ENCODE data around the gene ANKRD10. TPM values are rescaled to one million over a fixed set of nuclear protein-coding genes. Genes with fewer than 3 reads are reported as not detected.
"Not testable (repeated sequence)": the region's sequence is repeated elsewhere in the genome, so short reads cannot be mapped to it uniquely, and the experiment has no call there.

ANKRD10 gene
- total RNA-seq, 1 experiment from 2014 or later: 219 TPM

DNA sequence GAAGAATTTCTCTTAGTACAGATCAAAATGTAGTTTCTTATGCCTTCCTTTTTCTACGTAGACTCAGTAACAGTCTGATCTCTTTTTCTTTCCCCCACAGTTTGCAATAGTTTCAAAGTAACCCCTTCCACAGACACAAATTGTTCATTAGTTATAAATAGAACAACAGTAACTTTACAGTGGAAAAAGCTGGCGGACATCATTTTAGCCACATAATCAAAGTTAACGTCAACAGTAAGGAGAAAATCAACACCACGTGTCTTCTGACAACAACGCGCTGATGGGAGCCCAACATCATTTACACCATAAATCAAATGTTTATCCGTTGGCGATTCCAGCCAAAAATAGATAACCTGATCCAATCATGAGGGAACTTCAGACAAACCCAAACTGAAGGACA is 76.8 kb downstream of the ANKRD10 start:
- H3K4me3 Mint-ChIP-seq: no peak overlapping the region
- peaks cover 11% of the 10 kb centered on the region for H3K9me3 Mint-ChIP-seq
- no peaks in the 10 kb centered on the region; the same call in 1 of the 2 replicates for H3K27me3 Mint-ChIP-seq (ENCODE audit: low read depth)
- ChIA-PET POLR2A (no interaction called here), CTCF (no interaction called here)
- DNase-seq (ENCODE audit: low spot score) (no peak), ATAC-seq (no peak)
- peaks cover 17% of the 10 kb centered on the region for H3K4me1 Mint-ChIP-seq
- no peak for TF ChIP-seq KAT7 (CRISPR knock-in tag; IDR thresholded peaks at IDR 0.05; ENCODE audit: borderline replicate concordance)
- TF ChIP-seq MYBL2 (CRISPR knock-in tag; IDR thresholded peaks at IDR 0.05): no peak
- TF ChIP-seq, protein P1, sequence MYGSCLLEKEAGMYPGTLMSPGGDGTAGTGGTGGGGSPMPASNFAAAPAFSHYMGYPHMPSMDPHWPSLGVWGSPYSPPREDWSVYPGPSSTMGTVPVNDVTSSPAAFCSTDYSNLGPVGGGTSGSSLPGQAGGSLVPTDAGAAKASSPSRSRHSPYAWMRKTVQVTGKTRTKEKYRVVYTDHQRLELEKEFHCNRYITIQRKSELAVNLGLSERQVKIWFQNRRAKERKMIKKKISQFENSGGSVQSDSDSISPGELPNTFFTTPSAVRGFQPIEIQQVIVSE (CRISPR knock-in tag; IDR thresholded peaks at IDR 0.05; ENCODE audit: borderline replicate concordance): no peak
- TF ChIP-seq CBFB (CRISPR knock-in tag; IDR thresholded peaks at IDR 0.05; ENCODE audit: low read depth): no peak
- TF ChIP-seq, protein P2, sequence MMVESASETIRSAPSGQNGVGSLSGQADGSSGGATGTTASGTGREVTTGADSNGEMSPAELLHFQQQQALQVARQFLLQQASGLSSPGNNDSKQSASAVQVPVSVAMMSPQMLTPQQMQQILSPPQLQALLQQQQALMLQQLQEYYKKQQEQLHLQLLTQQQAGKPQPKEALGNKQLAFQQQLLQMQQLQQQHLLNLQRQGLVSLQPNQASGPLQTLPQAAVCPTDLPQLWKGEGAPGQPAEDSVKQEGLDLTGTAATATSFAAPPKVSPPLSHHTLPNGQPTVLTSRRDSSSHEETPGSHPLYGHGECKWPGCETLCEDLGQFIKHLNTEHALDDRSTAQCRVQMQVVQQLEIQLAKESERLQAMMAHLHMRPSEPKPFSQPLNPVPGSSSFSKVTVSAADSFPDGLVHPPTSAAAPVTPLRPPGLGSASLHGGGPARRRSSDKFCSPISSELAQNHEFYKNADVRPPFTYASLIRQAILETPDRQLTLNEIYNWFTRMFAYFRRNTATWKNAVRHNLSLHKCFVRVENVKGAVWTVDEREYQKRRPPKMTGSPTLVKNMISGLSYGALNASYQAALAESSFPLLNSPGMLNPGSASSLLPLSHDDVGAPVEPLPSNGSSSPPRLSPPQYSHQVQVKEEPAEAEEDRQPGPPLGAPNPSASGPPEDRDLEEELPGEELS (CRISPR knock-in tag; IDR thresholded peaks at IDR 0.05): no peak
- no peak for TF ChIP-seq JUN (CRISPR knock-in tag; IDR thresholded peaks at IDR 0.05)
- TF ChIP-seq CREB1 (CRISPR knock-in tag; IDR thresholded peaks at IDR 0.05): no peak
- H3K27ac Mint-ChIP-seq: no peak overlapping the region
- H3K36me3 Mint-ChIP-seq: peaks cover 4% of the 10 kb centered on the region; the same call in 1 of the 2 replicates

DNA sequence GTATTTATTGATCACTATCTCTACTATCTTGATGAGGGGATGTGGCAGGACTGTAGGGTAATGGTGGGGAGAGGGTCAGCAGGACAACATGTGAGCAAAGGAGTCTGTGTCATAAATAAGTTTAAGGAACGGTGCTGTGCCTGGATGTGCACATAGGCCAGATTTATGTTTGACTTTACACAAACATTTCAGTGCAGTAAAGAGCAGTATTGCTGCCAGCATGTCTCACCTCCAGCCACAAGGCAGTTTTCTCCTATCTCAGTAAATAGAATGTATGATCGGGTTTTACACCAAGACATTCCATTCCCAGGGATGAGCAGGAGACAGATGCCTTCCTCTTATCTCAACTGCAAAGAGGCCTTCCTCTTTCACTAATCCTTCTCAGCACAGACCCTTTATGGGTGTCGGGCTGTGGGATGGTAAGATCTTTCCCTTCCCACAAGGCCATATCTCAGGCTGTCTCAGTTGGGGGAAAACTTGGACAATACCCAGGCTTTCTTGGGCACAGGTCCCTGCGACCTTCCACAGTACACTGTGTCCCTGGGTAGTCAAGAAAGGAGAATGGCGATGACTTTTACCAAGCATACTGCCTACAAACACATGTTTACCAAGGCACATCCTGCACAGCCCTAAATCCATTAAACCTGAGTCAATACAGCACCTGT is 77.3 kb downstream of the ANKRD10 start:
- CTCF ChIA-PET; DNase-seq (ENCODE audit: low spot score); H3K4me3 Mint-ChIP-seq; H3K36me3 Mint-ChIP-seq; H3K27me3 Mint-ChIP-seq (ENCODE audit: low read depth); POLR2A ChIA-PET; ATAC-seq: not testable (repeated sequence)
- H3K27ac Mint-ChIP-seq: peak overlapping the region; percentile 64; the same call in 1 of the 2 replicates
- peaks cover 11% of the 10 kb centered on the region for H3K9me3 Mint-ChIP-seq
- H3K4me1 Mint-ChIP-seq: peaks cover 17% of the 10 kb centered on the region

DNA sequence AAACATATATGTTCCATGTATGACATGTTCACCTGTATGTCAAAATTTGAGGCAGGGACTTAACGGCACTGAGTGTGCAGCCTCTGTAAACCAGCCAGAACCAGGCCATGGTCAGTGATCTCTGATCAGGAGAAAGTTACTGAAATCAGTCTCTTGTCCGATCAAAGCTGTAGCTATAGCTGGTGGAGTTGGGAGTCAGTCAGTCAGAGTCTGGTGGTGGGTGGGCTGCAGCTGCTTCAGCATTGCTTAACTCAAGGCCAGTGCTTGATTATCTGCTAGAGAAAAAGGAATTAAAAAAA is 78.3 kb downstream of the ANKRD10 start:
- H3K4me3 Mint-ChIP-seq: no peak overlapping the region
- DNase-seq (ENCODE audit: low spot score) (no peak), ATAC-seq (no peak)
- ChIA-PET POLR2A (no interaction called here), CTCF (no interaction called here)
- H3K27me3 Mint-ChIP-seq (ENCODE audit: low read depth): no peaks in the 10 kb centered on the region; the same call in 1 of the 2 replicates
- TF ChIP-seq ZNF416 (CRISPR knock-in tag; IDR thresholded peaks at IDR 0.05) (no peak), KAT7 (CRISPR knock-in tag; IDR thresholded peaks at IDR 0.05; ENCODE audit: borderline replicate concordance) (no peak), ZNF671 (CRISPR knock-in tag; IDR thresholded peaks at IDR 0.05) (no peak)
- TF ChIP-seq, protein P3, sequence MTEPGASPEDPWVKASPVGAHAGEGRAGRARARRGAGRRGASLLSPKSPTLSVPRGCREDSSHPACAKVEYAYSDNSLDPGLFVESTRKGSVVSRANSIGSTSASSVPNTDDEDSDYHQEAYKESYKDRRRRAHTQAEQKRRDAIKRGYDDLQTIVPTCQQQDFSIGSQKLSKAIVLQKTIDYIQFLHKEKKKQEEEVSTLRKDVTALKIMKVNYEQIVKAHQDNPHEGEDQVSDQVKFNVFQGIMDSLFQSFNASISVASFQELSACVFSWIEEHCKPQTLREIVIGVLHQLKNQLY (CRISPR knock-in tag; IDR thresholded peaks at IDR 0.05): no peak
- TF ChIP-seq, protein P4, sequence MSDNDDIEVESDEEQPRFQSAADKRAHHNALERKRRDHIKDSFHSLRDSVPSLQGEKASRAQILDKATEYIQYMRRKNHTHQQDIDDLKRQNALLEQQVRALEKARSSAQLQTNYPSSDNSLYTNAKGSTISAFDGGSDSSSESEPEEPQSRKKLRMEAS (CRISPR knock-in tag; IDR thresholded peaks at IDR 0.05): no peak
- TF ChIP-seq, protein P5, sequence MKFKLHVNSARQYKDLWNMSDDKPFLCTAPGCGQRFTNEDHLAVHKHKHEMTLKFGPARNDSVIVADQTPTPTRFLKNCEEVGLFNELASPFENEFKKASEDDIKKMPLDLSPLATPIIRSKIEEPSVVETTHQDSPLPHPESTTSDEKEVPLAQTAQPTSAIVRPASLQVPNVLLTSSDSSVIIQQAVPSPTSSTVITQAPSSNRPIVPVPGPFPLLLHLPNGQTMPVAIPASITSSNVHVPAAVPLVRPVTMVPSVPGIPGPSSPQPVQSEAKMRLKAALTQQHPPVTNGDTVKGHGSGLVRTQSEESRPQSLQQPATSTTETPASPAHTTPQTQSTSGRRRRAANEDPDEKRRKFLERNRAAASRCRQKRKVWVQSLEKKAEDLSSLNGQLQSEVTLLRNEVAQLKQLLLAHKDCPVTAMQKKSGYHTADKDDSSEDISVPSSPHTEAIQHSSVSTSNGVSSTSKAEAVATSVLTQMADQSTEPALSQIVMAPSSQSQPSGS (CRISPR knock-in tag; IDR thresholded peaks at IDR 0.05; ENCODE audit: borderline replicate concordance, low read depth): no peak
- peaks cover 7% of the 10 kb centered on the region for H3K9me3 Mint-ChIP-seq
- H3K4me1 Mint-ChIP-seq: peaks cover 17% of the 10 kb centered on the region
- peaks cover 1% of the 10 kb centered on the region; the same call in 1 of the 2 replicates for H3K36me3 Mint-ChIP-seq
- H3K27ac Mint-ChIP-seq: no peak overlapping the region
